SK-N-DZ (cell line): ENCODE results near the gene MYT1.
"Not testable (repeated sequence)": the region's sequence is repeated elsewhere in the genome, so short reads cannot be mapped to it uniquely, and the experiment has no call there.

Source experiments
- DNase-seq: peaks from one replicate; pipeline ENCODE4 v3.0.0-alpha.2; 2015; ENCODE audit warnings: low spot score

Gene MYT1

GRCh38 chr20:64229507-64230061 lies 65.3 kb downstream of the MYT1 start:
- no peak for DNase-seq

GRCh38 chr20:64230461-64231145 lies 66.4 kb downstream of the MYT1 start:
- DNase-seq = no peak

GRCh38 chr20:64231621-64232550 lies 67.6 kb downstream of the MYT1 start:
- no peak for DNase-seq

DNA sequence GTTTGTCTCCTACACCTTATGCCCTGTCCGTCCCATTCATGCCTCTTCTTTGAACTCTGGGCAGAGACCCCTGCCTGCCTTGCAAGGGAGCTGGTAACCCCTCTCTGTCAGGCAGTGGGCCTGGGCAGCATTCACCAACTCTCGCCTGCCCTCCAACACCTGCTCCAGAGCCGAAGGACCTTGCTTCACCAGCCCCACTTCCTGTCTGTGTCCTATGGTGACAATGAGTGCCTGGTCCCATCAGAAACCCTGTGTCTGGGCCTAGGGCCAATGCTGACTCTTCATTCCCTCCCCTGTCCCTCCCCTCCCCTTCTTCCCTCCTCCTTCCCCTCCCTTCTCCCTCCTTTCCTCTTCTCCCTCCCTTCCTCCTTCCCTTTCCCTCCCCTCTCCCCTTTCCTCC lies 68.5 kb downstream of the MYT1 start:
- DNase-seq = no peak

DNA sequence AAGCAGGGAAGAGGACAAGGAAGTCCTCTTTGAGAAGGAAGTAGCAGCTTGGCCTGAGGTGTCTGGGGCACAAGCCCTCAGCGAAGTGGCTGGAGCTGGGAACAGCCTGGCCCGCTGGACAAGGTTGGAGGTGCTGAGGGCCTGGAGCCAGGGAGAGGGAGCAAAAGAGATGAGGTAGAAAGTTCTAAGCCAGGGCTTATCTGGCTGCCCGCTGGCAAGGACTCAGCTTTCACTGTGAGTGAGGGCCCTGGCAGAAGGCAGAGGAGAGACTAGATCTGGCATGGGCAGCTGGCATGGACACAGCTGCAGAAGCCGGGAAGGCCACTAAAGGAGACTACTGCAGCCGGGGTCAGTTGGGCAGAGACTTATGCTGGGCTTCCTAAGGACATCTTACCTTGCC lies 69.5 kb downstream of the MYT1 start:
- DNase-seq = no peak

DNA sequence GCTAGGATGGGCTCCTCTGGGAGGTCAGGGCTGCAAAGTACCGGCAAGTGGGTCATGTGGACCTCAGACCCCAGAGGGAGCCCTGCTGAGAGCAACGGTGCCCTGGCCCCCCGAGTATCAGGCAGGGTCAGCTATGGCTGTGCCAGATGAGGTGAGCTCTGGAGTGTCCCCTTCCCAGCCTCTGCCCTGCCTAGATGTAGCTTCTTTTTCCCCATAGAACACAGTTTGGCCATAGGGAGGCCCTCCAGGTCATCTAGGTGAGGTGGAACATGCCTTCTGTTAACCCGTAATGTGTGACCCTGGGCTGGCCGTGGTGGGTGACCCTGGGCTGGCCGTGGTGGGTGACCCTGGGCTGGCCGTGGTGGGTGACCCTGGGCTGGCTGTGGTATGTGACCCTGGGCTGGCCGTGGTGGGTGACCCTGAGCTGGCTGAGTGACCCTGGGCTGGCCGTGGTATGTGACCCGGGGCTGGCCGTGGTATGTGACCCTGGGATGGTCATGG lies 70.1 kb downstream of the MYT1 start:
- DNase-seq = no peak

GRCh38 chr20:64234921-64235565 lies 70.8 kb downstream of the MYT1 start:
- not testable (repeated sequence) for DNase-seq

- DNase-seq = no peak
Observed at GRCh38 chr20:64236137-64237088, 72.2 kb downstream of the MYT1 start.

GRCh38 chr20:64237316-64237715 lies 73.1 kb downstream of the MYT1 start:
- no peak for DNase-seq

DNA sequence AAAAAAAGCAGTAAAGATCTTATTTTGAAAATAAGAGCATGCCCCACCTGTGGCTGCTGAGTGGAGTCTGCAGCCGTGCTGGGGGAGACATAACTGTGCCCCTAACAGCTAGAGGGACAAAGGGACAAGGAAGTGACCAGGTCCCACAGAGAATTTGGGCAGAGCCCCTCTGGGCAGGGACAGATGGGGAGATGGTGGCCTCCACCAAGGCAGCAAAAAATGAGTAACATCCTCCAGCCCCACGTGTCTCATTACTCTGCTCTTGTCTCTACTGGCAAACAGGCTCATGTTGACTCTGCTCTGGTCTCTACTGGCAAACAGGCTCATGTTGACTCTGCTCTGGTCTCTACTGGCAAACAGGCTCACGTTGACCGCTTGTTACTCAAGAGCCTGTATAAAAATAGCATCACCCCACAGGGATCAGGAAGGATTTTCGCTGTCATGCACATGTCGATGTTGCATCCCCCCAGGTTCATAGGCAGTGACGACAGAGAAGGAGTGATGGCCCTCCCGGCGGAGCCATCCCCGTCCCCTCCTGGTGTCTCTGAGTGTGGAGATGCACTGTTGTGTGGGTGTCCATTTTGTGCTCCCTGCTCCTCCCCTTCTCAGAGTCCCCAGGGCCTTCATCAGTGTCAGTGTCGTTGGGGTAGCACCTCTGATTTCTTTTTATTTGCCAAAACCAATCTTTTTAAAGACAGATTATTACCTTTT lies 74.0 kb downstream of the MYT1 start:
- no peak for DNase-seq

DNA sequence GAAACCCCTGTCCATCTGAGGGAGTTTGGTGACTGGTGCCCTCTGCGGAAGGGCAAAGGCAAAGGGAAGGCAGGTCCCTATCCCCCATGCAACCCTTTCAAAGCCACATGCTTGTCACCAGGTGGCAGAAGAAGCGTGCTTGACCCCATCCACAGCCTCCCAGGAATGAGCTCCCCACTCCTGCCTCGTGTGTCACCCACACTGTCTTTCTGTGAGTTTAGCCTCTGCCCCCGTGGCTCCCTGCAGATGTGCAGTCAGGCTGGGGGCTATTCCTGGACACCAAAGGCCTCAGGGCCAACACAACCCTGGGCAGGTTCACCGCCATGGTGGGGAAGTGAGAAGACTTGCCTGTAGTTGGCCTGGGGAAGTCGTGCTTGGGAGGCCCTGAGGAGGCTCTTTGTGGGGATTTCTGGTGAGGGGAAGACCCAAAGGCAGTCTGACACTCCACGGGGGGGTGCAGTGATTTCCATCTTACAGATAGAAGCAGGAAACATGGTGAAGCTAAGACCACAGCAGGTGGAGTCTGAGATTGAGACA lies 74.7 kb downstream of the MYT1 start:
- no peak for DNase-seq

DNA sequence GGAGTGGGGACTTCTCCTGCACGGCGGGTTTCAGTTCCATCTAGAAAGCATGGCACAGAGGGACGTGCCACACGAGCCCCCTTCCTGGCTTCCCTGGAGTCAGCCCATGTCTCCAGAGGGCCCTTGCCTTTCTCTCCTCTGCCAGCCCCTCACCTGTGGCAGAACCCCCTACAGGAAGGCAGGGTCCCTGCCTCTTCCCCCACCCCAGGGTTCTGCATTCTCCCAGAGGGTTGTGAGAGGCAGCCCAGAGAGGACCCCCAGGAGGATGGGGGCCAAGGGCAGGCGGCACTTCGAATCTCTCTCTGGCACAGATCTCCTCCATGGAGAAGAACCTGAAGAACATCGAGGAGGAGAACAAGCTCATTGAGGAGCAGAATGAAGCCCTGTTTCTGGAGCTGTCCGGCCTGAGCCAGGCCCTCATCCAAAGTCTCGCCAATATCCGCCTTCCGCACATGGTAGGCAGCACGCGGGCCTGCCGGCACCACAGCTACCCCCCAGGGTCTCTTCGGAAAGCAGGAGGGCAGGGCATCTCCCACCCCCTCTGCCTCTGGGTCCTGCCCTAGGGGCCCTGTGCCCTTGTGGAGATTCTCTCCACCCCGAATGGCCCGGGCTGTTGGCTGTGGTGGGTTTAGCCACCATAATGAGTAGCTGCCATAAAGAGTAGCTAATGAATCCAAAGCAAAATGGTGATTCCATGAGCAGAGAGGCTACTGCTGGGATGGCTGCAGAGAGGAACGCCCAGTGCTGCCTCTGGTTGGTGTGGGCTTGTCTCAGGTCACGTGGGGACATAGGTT lies 75.4 kb downstream of the MYT1 start:
- DNase-seq = no peak

- no peak for DNase-seq
Observed at GRCh38 chr20:64240243-64241015, 76.2 kb downstream of the MYT1 start.

GRCh38 chr20:64241061-64241460 lies 76.8 kb downstream of the MYT1 start:
- DNase-seq = no peak

DNA sequence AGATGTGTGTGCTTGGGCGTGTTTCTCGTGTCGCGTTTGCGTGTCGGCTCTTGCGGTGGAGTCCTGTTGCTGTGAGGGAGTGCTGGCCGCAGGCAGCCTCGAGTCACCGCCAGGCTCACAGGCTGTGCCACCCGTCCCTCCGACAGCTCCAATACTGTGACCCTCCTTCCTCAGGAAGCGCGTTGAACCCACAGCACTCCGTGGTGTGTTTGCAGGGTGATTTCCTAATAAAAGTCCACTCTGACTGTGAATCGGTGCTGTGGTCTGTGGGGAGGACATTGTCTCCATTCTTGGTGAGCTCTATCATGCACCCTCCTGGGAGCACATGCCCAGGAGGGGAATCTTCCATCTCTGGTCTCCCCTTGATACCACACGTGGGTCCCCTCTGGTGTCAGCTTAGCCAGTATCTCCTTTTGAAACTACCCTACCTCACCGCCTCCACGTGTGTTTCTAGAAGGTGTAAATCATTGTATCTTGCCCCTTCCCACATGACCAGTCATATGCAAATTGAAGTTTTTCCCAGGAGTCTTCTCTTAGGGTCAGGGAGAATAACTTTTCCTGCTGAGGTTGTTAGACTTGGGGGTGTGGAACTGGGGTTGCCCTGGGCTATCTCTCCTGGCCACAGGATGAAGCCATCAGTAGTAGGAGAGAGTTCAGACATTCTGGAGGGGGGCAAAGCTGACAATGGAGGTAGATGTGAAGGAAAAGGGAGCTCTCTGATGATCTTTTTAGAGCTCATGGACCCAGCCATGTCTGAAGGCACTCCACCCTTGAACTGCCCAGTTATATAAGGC lies 77.9 kb downstream of the MYT1 start:
- no peak for DNase-seq

GRCh38 chr20:64242797-64243475 lies 78.7 kb downstream of the MYT1 start:
- DNase-seq = no peak
